CD14-positive monocyte (primary cell): ENCODE data around the gene CSTPP1. TPM values are rescaled to one million over a fixed set of nuclear protein-coding genes. Genes with fewer than 3 reads are reported as not detected.
A peak's percentile ranks its signal among the peaks of the same experiment; 100 is the strongest.
"Not testable (repeated sequence)": the region's sequence is repeated elsewhere in the genome, so short reads cannot be mapped to it uniquely, and the experiment has no call there.

Source experiments
- DNase-seq, 3 donors: peaks; one replicate each; pipeline ENCODE4 v3.0.0-alpha.2; 2011 to 2022
- H2AFZ ChIP-seq: 2 replicates; pipeline ENCODE4 v1.6.0; 2012; ENCODE audit warnings: mild to moderate bottlenecking, low read depth, low read length, inconsistent platforms; ENCODE audit not compliant: insufficient read depth, poor library complexity, severe bottlenecking
- H3K27ac ChIP-seq, 2 donors: 1 replicate in 1 of 2; 2 replicates in 1 of 2; pipeline ENCODE4 v1.5.1; 2012 to 2013; ENCODE audit warnings: low read length in 2 of 2, control low read depth in 1 of 2, inconsistent platforms in 1 of 2, low read depth in 1 of 2, mild to moderate bottlenecking in 1 of 2
- H3K27me3 ChIP-seq, 2 donors: one replicate each; pipeline versions ENCODE4 v1.6.0 to v1.6.1; 2011 to 2013; ENCODE audit warnings: low read length in 2 of 2; ENCODE audit not compliant: control insufficient read depth in 2 of 2, insufficient read depth in 2 of 2
- H3K36me3 ChIP-seq, 2 donors: replicated peaks in 1 of 2; 1 replicate in 1 of 2; 2 replicates in 1 of 2; pipeline versions ENCODE4 v1.5.1 to v1.6.1; 2012 to 2013; ENCODE audit warnings: low read length in 2 of 2, control low read depth in 1 of 2, inconsistent platforms in 1 of 2, mild to moderate bottlenecking in 1 of 2; ENCODE audit not compliant: insufficient read depth in 2 of 2, control insufficient read depth in 1 of 2
- H3K4me1 ChIP-seq, 2 donors: 1 replicate in 1 of 2; 2 replicates in 1 of 2; pipeline versions ENCODE4 v1.5.1 to v1.6.1; 2012 to 2013; ENCODE audit warnings: low read length in 2 of 2, control low read depth in 1 of 2, inconsistent platforms in 1 of 2, mild to moderate bottlenecking in 1 of 2, moderate library complexity in 1 of 2; ENCODE audit not compliant: insufficient read depth in 2 of 2, control insufficient read depth in 1 of 2
- H3K4me2 ChIP-seq: replicated peaks from 2 replicates; pipeline ENCODE3; 2012; ENCODE audit warnings: low read length, moderate library complexity, mild to moderate bottlenecking; ENCODE audit not compliant: poor library complexity, severe bottlenecking; ENCODE audit errors: extremely low read depth
- H3K4me3 ChIP-seq, 3 experiments: fragments of 200-600 bp in 1 of 3; sonication (generic) in 1 of 3; replicated peaks in 1 of 3; 1 replicate in 2 of 3; 2 replicates in 1 of 3; pipeline ENCODE4 v1.5.1; 2011 to 2013; ENCODE audit warnings: low read length in 3 of 3, mild to moderate bottlenecking in 3 of 3, control low read depth in 2 of 3, low read depth in 2 of 3, inconsistent platforms in 1 of 3, moderate library complexity in 1 of 3
- H3K79me2 ChIP-seq: 2 replicates; pipeline ENCODE4 v1.6.0; 2012; ENCODE audit warnings: mild to moderate bottlenecking, control low read depth, inconsistent platforms, low read length, moderate library complexity; ENCODE audit not compliant: insufficient read depth
- H3K9ac ChIP-seq: 2 replicates; pipeline ENCODE4 v1.6.0; 2017; ENCODE audit warnings: low read length, mild to moderate bottlenecking; ENCODE audit not compliant: insufficient read depth, poor library complexity, severe bottlenecking
- H3K9me3 ChIP-seq, 2 donors: replicated peaks in 1 of 2; 1 replicate in 1 of 2; 2 replicates in 1 of 2; pipeline versions ENCODE4 v1.5.1 to v1.6.1; 2012 to 2013; ENCODE audit warnings: low read length in 2 of 2, control low read depth in 1 of 2; ENCODE audit not compliant: control insufficient read depth in 1 of 2, insufficient read depth in 1 of 2
- H4K20me1 ChIP-seq: 2 replicates; pipeline ENCODE4 v1.6.0; 2012; ENCODE audit warnings: mild to moderate bottlenecking, low read length, control low read depth, moderate library complexity; ENCODE audit not compliant: insufficient read depth
- H3K27ac Mint-ChIP-seq, 7 donors: one replicate each; pipeline ENCODE4 v1.8.0; 2020; ENCODE audit warnings: mild to moderate bottlenecking in 7 of 7, mixed read lengths in 7 of 7, moderate library complexity in 6 of 7, inconsistent platforms in 2 of 7
- H3K27me3 Mint-ChIP-seq, 3 donors: one replicate each; pipeline ENCODE4 v1.8.0; 2021 to 2022; ENCODE audit warnings: low read depth in 3 of 3, mild to moderate bottlenecking in 3 of 3, mixed read lengths in 3 of 3, moderate library complexity in 3 of 3, inconsistent platforms in 1 of 3
- H3K36me3 Mint-ChIP-seq, 2 donors: one replicate each; pipeline ENCODE4 v1.8.0; 2020; ENCODE audit warnings: mixed read lengths in 2 of 2, inconsistent platforms in 1 of 2, mild to moderate bottlenecking in 1 of 2
- H3K4me1 Mint-ChIP-seq: one replicate; pipeline ENCODE4 v1.8.0; 2020; ENCODE audit warnings: mild to moderate bottlenecking, mixed read lengths
- H3K4me3 Mint-ChIP-seq, 2 donors: one replicate each; pipeline ENCODE4 v1.8.0; 2020; ENCODE audit warnings: mild to moderate bottlenecking in 2 of 2, mixed read lengths in 2 of 2, moderate library complexity in 1 of 2
- H3K9me3 Mint-ChIP-seq, 7 donors: one replicate each; pipeline ENCODE4 v1.8.0; 2020 to 2022; ENCODE audit warnings: mixed read lengths in 7 of 7, mild to moderate bottlenecking in 6 of 7, moderate library complexity in 6 of 7, inconsistent platforms in 2 of 7
- CTCF ChIP-seq: fragments of 200-600 bp; IDR thresholded peaks from one replicate; pipeline ENCODE4 v1.8.0; 2022; ENCODE audit warnings: antibody characterized with exemption, mild to moderate bottlenecking
- WGBS: methylation state at CpG from one replicate; pipeline ENCODE4 v1.1.5; 2013; ENCODE audit warnings: missing lambda C conversion rate; ENCODE audit not compliant: insufficient coverage; 5-methylcytosine and 5-hydroxymethylcytosine counted together
- intact Hi-C, 2 donors: fragments of 100-400 bp; cut with micrococcal nuclease; formaldehyde crosslinking; loops; one replicate each; pipeline versions ENCODE4 v1.15.0 to v1.15.1; 2023
- polyA plus RNA-seq, 3 donors: library from polyadenylated mRNA; depleted of rRNA in 1 of 3; unstranded in 2 of 3; stranded (reverse) in 1 of 3; fragments of 300-500 nt in 2 of 3; fragments of >200 nt in 1 of 3; fragmentation: Illumina TruSeq in 2 of 3; gene quantifications; 1 replicate in 2 of 3; 2 replicates in 1 of 3; pipeline ENCODE4 v1.2.3, GENCODE V29; 2012 to 2021

CSTPP1 gene
- polyA plus RNA-seq, 3 donors: 4.5 to 6.5 (median 5.9) TPM

GRCh38 chr11:46918788-46919513 lies 17.6 kb upstream of the CSTPP1 start:
- no peak for TF ChIP-seq CTCF
- 11% methylated on average over 17 of the region's 17 CpGs for WGBS
- Mint-ChIP-seq H3K4me3 (peak overlapping the region; percentile 81 to 88), H3K27me3 (peaks cover 50 to 63% (median 55%) of the 10 kb centered on the region in 3 donors), H3K36me3 (peaks cover 6 to 15% of the 10 kb centered on the region in 2 donors), H3K27ac (peak overlapping the region in 1 of 7 donors; percentile 55), H3K9me3 (peaks cover 0 to 17% (median 10%) of the 10 kb centered on the region in 7 donors), H3K4me1 (peaks cover 32% of the 10 kb centered on the region)
- H3K27me3 ChIP-seq: peaks cover 53 to 55% of the 10 kb centered on the region in 2 donors
- peaks cover 0 to 16% of the 10 kb centered on the region in 2 donors for H3K9me3 ChIP-seq
- peak overlapping the region in 1 of 3 experiments; percentile 57 for H3K4me3 ChIP-seq
- no peak overlapping the region for H2AFZ ChIP-seq
- DNase-seq: peak in 2 of 3 donors; percentile 7 to 9
- no peak overlapping the region for H3K9ac ChIP-seq
- no peaks in the 10 kb centered on the region for H4K20me1 ChIP-seq
- H3K27ac ChIP-seq: no peak overlapping the region
- no peaks in the 10 kb centered on the region for H3K79me2 ChIP-seq
- no peaks in the 10 kb centered on the region for H3K36me3 ChIP-seq
- peak overlapping the region; percentile 79 for H3K4me2 ChIP-seq
- intact Hi-C loops: no loop called here
- peaks cover 22 to 28% of the 10 kb centered on the region in 2 donors for H3K4me1 ChIP-seq

- H3K79me2 ChIP-seq: no peaks in the 10 kb centered on the region
- H3K9me3 ChIP-seq: peaks cover 0 to 13% of the 10 kb centered on the region in 2 donors
- Mint-ChIP-seq H3K27ac (no peak overlapping the region), H3K36me3 (peaks cover 6 to 14% of the 10 kb centered on the region in 2 donors), H3K4me3 (no peak overlapping the region), H3K4me1 (peaks cover 32% of the 10 kb centered on the region), H3K27me3 (peaks cover 35 to 47% (median 39%) of the 10 kb centered on the region in 3 donors), H3K9me3 (peaks cover 0 to 16% (median 10%) of the 10 kb centered on the region in 7 donors)
- no peak overlapping the region for H3K4me2 ChIP-seq
- H4K20me1 ChIP-seq: no peaks in the 10 kb centered on the region
- H3K4me1 ChIP-seq: peaks cover 22 to 28% of the 10 kb centered on the region in 2 donors
- WGBS: 94% methylated on average over 4 of the region's 4 CpGs
- no peak overlapping the region for H2AFZ ChIP-seq
- H3K4me3 ChIP-seq: no peak overlapping the region
- no peak overlapping the region for H3K27ac ChIP-seq
- H3K27me3 ChIP-seq: peaks cover 35 to 37% of the 10 kb centered on the region in 2 donors
- intact Hi-C loops: no loop called here
- TF ChIP-seq CTCF: no peak
- no peak for DNase-seq
- no peak overlapping the region for H3K9ac ChIP-seq
- no peaks in the 10 kb centered on the region for H3K36me3 ChIP-seq
These were observed 15.8 kb upstream of the CSTPP1 start for GRCh38 chr11:46920755-46921154.

GRCh38 chr11:46927928-46928327 lies 8.6 kb upstream of the CSTPP1 start:
- H3K27ac ChIP-seq, H3K4me3 ChIP-seq, H3K4me3 Mint-ChIP-seq, H3K9me3 ChIP-seq, H3K36me3 ChIP-seq, H3K4me1 ChIP-seq, H3K27ac Mint-ChIP-seq, H4K20me1 ChIP-seq, H3K4me2 ChIP-seq, H2AFZ ChIP-seq, DNase-seq, intact Hi-C loops, H3K36me3 Mint-ChIP-seq, H3K27me3 ChIP-seq, H3K4me1 Mint-ChIP-seq, H3K27me3 Mint-ChIP-seq, H3K79me2 ChIP-seq, H3K9ac ChIP-seq: not testable (repeated sequence)
- peaks cover 0 to 11% (median 4%) of the 10 kb centered on the region in 7 donors for H3K9me3 Mint-ChIP-seq
- WGBS: 98% methylated on average over 4 of the region's 4 CpGs
